Thyroid gland (tissue), 4 donors: ENCODE data around the gene MAPK1. TPM values are rescaled to one million over a fixed set of nuclear protein-coding genes. Genes with fewer than 3 reads are reported as not detected.

Experiments used
- DNase-seq, 2 donors: peaks; one replicate each; pipeline ENCODE4 v3.0.0-alpha.2; 2019
- H3K27ac ChIP-seq, 3 donors: fragments of 200-600 bp; sonication (generic); 1 replicate in 2 of 3; 2 replicates in 1 of 3; pipeline ENCODE4 v1.5.1; 2016 to 2019; ENCODE audit warnings: mild to moderate bottlenecking in 1 of 3, moderate library complexity in 1 of 3
- H3K27me3 ChIP-seq: fragments of 200-600 bp; sonication (generic); one replicate; pipeline ENCODE4 v1.5.1; 2019
- H3K36me3 ChIP-seq, 2 donors: fragments of 200-600 bp; sonication (generic); one replicate each; pipeline ENCODE4 v1.5.1; 2016 to 2019
- H3K4me1 ChIP-seq, 2 donors: fragments of 200-600 bp; sonication (generic); one replicate each; pipeline ENCODE4 v1.5.1; 2017 to 2019
- H3K4me3 ChIP-seq, 3 donors: fragments of 200-600 bp; sonication (generic); replicated peaks in 1 of 3; 1 replicate in 2 of 3; 2 replicates in 1 of 3; pipeline ENCODE4 v1.5.1; 2016; ENCODE audit warnings: mild to moderate bottlenecking in 1 of 3
- H3K9me3 ChIP-seq: fragments of 200-600 bp; sonication (generic); one replicate; pipeline ENCODE4 v1.5.1; 2017
- POLR2A ChIP-seq, 2 donors: fragments of 450-650 bp; IDR thresholded peaks; one replicate each; pipeline ENCODE4 v1.6.1; 2017; ENCODE audit warnings: antibody characterized with exemption in 2 of 2, mild to moderate bottlenecking in 2 of 2, moderate library complexity in 1 of 2
- WGBS, 2 donors: methylation state at CpG; one replicate each; pipeline ENCODE4 v1.1.5; 2017; 5-methylcytosine and 5-hydroxymethylcytosine counted together
- intact Hi-C: fragments of 100-400 bp; cut with DNase I; formaldehyde crosslinking; loops from one replicate; pipeline ENCODE4 v1.15.1; 2023
- small RNA-seq: library from RNA; depleted of rRNA; stranded (forward); fragments of <200 nt; gene quantifications from one replicate; pipeline ENCODE3, GENCODE V24; 2016
- total RNA-seq, 4 donors: library from RNA; depleted of rRNA; stranded (reverse); fragments of >200 nt; gene quantifications; one replicate each; pipeline ENCODE4 v1.2.3, GENCODE V29; 2016
- TF ChIP-seq, protein P1 (sequence below), 6 experiments: fragments of 200-600 bp in 3 of 6; fragments of 450-650 bp in 3 of 6; sonication (generic) in 3 of 6; IDR thresholded peaks; one replicate each; pipeline ENCODE4 v1.5.1; 2016 to 2019; ENCODE audit warnings: antibody characterized with exemption in 6 of 6, mild to moderate bottlenecking in 2 of 6, inconsistent platforms in 1 of 6, moderate library complexity in 1 of 6

Gene MAPK1
- total RNA-seq, 4 donors from 2014 or later = 83.1 to 145 (median 97.9) TPM

GRCh38 chr22:21708960-21709359, 158.5 kb downstream of the MAPK1 start:
- H3K36me3 ChIP-seq = no peaks in the 10 kb centered on the region
- H3K4me3 ChIP-seq = no peak overlapping the region
- H3K27ac ChIP-seq = no peak overlapping the region
- intact Hi-C loops = no loop called here
- no peaks in the 10 kb centered on the region for H3K27me3 ChIP-seq
- DNase-seq = no peak
- 95 to 100% methylated on average over 5 to 6 of the region's 6 CpGs for WGBS, 2 donors
- TF ChIP-seq POLR2A (IDR thresholded peaks at IDR 0.05) = no peak
- TF ChIP-seq, protein P1, sequence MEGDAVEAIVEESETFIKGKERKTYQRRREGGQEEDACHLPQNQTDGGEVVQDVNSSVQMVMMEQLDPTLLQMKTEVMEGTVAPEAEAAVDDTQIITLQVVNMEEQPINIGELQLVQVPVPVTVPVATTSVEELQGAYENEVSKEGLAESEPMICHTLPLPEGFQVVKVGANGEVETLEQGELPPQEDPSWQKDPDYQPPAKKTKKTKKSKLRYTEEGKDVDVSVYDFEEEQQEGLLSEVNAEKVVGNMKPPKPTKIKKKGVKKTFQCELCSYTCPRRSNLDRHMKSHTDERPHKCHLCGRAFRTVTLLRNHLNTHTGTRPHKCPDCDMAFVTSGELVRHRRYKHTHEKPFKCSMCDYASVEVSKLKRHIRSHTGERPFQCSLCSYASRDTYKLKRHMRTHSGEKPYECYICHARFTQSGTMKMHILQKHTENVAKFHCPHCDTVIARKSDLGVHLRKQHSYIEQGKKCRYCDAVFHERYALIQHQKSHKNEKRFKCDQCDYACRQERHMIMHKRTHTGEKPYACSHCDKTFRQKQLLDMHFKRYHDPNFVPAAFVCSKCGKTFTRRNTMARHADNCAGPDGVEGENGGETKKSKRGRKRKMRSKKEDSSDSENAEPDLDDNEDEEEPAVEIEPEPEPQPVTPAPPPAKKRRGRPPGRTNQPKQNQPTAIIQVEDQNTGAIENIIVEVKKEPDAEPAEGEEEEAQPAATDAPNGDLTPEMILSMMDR (IDR thresholded peaks at IDR 0.05) = no peak
- H3K9me3 ChIP-seq = no peaks in the 10 kb centered on the region
- peaks cover 6 to 17% of the 10 kb centered on the region in 2 donors for H3K4me1 ChIP-seq

- TF ChIP-seq, protein P1 (IDR thresholded peaks at IDR 0.05) = no peak
- no peak for TF ChIP-seq POLR2A (IDR thresholded peaks at IDR 0.05)
- Histone ChIP-seq H3K27me3 (no peaks in the 10 kb centered on the region), H3K27ac (no peak overlapping the region), H3K36me3 (no peaks in the 10 kb centered on the region), H3K4me1 (peaks cover 6 to 15% of the 10 kb centered on the region in 2 donors), H3K4me3 (no peak overlapping the region), H3K9me3 (no peaks in the 10 kb centered on the region)
- DNase-seq = no peak
- 71 to 86% methylated on average over 3 of the region's 3 CpGs for WGBS, 2 donors
- intact Hi-C loops = no loop called here
These were observed 159.8 kb downstream of the MAPK1 start for GRCh38 chr22:21707677-21708076.

Small RNA genes within 50 kb of the gene (small RNA-seq; reads per million reads assigned to genes)
- gene RN7SL280P = not detected
- gene RNA5SP493 = not detected

Other genes with a start within 250 kb of the MAPK1 start
- 10 to 100 TPM; 44.5 to 72.7 (median 54.6) TPM for gene YDJC, start 237.6 kb downstream of the MAPK1 start, total RNA-seq
- gene CCDC116, start 234.9 kb downstream of the MAPK1 start, total RNA-seq = 1 to 10 TPM in 1 of 4 donors, under 1 TPM in 3; 0.27 to 1.6 (median 0.74) TPM
- 100 to 1,000 TPM in 2 of 4 donors, 10 to 100 TPM in 2; 60.2 to 444 (median 210) TPM for gene SDF2L1, start 225.3 kb downstream of the MAPK1 start, total RNA-seq
- 100 to 1,000 TPM in 2 of 4 donors, 10 to 100 TPM in 2; 72.7 to 135 (median 108) TPM for gene PPIL2, start 201.6 kb downstream of the MAPK1 start, total RNA-seq
- gene YPEL1, start 131.9 kb downstream of the MAPK1 start, total RNA-seq = 1 to 10 TPM; 4.1 to 6.7 (median 5.4) TPM
- 10 to 100 TPM; 19.5 to 27.5 (median 26.2) TPM for gene PPM1F, start 85.2 kb upstream of the MAPK1 start, total RNA-seq
- 10 to 100 TPM; 24.7 to 39.3 (median 29.3) TPM for gene TOP3B, start 115.1 kb upstream of the MAPK1 start, total RNA-seq